GM18861 (cell line): ENCODE measurements around the gene PARD3.

Source experiments
- ATAC-seq: cut with Tn5 transposase; IDR thresholded peaks from one replicate; pipeline ENCODE4 v1.9.1; 2021; ENCODE audit not compliant: unreplicated experiment

The PARD3 gene

DNA sequence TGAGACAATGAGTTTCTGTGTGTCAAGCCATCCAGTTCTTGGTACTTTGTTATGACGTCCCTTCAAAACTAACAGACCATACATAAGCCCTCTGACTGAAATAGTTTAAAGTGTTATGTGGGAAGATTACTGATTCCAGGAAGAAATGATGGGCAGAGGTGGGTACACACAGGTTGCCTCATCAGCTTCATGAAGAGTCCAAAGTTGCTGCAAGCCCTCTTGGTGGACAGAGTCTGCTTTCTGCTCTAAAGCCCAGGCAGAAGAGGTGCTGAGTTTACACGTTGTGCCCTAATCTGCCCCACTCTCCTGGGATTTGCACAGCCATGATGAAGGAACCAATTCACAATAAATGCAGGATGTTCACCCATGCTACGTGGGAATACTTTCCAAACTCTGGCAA, 187.4 kb downstream of the PARD3 start:
- ATAC-seq: peak; percentile 25

GRCh38 chr10:34627331-34627730, 187.8 kb downstream of the PARD3 start:
- ATAC-seq: peak; percentile 51

GRCh38 chr10:34626158-34626880, 188.8 kb downstream of the PARD3 start:
- no peak for ATAC-seq

DNA sequence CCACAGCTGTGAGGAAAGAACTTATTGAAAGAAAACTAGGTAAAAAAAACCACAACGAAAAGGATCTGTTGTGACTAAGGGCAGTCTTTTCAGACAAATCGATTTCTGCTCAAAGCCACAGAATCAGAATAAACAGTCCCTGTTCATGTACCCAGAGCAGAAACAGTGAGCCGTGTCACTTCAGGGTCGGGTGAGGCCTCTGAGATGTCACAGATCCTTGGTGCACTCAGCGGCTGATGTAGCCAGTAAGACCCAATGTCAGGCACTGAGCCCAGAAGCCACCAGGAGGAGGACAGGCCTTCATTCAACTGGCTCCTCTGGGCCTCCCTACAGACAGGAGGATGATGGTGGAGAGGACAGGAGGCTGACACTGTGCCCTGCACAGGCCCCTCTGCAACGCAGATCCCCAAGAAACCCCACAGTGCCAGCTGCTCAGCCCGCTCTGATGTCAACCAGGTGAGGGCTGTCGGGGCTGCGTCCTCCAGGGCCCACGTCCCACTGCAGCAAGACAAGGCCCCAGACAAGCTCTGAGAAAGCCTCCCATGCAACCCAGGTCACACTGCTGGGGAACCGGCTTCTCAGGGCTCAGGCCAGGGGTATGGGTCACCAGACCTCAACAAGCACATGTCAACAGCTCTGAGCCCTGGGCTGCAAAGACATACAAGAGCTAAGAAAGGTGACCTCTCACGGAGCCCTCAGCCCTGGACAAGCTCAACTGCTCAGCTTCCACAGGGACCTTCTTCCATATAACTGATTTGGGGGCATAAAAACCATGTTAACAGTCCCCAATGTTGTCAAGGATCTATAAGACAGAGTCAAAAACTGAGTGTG, 190.6 kb downstream of the PARD3 start:
- ATAC-seq: no peak

DNA sequence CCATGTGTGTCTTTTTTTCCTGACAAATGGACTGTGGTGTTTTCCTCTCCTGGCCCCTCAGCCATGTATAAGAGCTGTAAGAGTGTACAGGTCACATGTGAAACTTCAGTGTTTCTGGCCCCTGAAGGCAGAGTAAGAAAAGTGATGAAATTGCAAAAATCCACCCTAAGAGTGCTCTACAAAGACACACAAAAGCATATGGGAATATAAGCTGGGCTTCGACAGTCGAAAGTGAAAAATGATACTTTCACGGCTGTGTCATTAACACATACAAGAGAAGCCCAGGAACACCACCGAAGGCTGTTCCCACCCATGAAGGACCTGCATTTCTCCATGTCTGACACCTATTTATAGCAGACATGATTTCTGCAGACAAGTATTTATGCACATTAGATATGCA, 192.2 kb downstream of the PARD3 start:
- no peak for ATAC-seq

DNA sequence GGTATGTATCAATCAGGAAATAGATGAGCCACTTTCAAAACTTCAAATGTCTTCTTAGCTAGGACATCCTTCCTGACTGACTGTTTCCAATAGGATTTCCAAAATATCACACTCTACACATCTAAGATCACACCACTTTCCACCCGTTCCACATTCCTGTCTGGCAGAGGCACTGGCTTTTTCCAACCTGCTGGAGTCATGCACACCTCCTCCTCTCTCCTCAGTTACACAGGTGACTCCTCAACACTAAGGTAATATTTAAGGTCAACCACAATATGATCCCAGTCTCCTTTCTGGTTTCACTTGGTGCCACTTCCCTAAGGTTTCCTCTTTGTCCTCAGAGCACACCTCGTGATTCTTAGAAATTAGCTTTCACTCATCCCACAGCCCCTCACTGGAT, 196.5 kb downstream of the PARD3 start:
- no peak for ATAC-seq

- ATAC-seq: peak; percentile 76
Measured at GRCh38 chr10:34615770-34616169, 199.3 kb downstream of the PARD3 start.

GRCh38 chr10:34613491-34613890, 201.6 kb downstream of the PARD3 start:
- no peak for ATAC-seq

DNA sequence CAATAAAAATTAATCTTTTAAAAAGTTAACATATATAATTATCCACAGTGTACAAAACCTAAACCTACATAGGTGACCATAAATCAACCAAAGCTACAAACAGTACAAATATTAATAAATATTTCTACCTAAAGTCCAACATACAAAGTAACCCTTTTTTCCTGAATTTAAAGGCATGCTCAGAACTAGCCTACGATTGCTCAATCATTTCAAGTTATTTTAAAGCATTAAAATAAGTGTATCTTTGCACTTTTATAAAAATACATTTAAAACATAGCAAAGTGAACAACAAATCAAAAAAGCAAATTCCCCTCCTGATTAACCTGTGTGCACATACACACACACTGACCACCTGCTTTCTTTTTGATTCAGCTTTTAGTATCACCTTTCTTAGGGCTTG, 202.2 kb downstream of the PARD3 start:
- no peak for ATAC-seq

GRCh38 chr10:34612446-34612845, 202.7 kb downstream of the PARD3 start:
- ATAC-seq: no peak

GRCh38 chr10:34609287-34609940, 205.7 kb downstream of the PARD3 start:
- no peak for ATAC-seq

- no peak for ATAC-seq
Measured at GRCh38 chr10:34607894-34608293, 207.2 kb downstream of the PARD3 start.

DNA sequence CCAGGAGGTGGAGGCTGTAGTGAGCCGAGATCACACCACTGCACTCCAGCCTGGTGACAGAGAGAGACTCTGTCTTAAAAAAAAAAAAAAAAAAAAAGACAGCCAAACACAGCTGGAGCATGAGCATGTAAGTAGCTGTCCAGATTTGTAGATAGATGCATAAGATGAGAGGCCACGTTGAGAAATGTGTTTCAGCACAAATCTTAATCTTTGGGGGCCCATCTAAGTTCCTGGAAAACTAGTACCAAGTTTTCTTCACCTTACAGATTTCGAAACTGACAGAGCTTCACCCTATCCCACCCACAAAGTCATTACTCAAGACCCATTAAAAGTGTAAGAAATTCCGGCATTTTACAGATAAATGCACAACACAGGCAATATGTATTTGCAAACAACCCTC, 208.2 kb downstream of the PARD3 start:
- no peak for ATAC-seq

DNA sequence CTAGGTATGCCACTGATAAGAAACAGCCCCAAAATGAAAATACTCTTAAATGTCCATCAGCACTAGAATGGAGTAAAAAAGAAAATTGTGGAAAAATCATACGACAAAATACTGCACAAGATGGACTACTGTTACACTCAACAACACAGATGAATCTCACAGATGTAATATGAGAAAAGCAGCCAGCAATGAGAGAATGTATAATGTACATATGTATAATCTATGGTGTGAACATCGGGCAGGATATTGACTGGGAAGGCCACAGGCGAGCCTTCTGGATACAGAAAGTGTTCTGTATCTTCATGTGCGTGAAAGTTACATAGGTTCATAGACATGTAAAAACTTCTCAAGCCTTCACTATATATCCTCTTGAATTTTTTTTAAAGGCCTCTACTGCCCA, 212.6 kb downstream of the PARD3 start:
- no peak for ATAC-seq

DNA sequence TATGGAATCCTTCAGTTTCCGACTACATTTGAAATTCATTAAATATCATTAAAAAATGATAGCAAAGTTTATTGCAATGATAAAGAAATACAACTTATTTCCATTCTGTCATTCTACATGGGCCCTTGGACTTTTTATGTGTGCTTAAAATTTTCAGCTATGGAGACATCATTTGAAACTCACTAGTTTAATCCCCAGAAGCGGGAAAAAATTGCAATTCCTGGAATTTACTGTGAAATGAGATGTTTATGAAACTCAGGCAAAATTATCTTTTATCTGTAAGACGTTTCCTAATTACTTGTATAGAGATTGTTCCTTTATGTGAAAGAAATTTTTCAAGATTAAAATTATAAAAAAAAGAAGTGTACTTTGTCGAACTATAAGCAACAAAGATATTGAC, 213.4 kb downstream of the PARD3 start:
- no peak for ATAC-seq

DNA sequence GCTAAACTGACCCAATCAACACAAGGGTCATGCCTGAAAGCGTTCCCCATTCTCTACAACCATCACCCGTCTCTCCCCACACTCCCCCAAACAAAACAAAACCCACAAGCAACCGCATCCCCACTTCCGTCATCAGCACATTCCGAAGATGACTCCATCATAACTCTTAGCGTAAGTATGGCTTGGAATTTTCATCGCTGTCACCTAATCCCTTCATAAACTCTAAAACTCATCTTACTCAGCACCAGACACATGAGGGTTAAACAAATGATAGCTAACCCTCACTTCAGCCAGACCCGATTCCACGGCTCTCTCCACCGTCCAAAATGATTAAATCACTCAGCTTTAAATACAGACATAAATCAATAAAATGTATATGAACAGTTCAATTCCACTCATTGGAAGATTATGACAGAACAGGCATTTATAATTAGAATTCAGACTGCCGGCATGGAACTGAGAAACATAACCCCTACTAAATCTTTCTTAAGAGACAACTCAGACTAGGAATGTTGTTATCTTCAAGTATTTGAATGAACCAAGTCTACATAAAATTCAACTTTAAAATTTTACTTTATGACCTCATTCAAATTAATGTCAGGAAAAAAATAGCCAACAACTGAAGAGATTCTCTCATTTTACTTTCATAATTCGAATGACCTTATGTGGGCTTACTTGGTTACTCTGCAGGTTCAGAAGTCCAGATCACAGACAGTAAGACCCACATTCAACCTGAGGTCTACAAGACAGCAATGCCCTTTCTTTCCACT, 215.9 kb downstream of the PARD3 start:
- no peak for ATAC-seq

- no peak for ATAC-seq
Measured at GRCh38 chr10:34596351-34596750, 218.7 kb downstream of the PARD3 start.

GRCh38 chr10:34593930-34594329, 221.2 kb downstream of the PARD3 start:
- no peak for ATAC-seq

GRCh38 chr10:34593374-34593890, 221.7 kb downstream of the PARD3 start:
- no peak for ATAC-seq

DNA sequence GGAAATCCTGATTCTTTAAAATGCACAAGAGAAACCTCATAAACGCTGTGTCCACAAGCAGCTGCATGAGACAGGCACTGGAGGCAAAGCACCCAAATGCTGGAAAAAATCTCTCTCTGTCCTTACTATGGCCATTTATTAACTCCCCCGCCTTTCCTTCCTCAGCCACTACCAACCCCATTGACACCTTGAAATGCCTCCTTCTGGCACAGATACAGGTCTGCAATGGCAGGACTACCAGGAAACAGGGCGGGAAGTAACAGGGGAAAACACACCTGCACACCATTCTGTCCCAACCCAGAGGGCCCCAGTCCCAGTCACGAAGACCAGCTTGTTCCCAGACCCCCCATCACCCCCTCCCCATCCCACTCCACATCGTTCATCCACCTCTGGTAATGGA, 224.3 kb downstream of the PARD3 start:
- ATAC-seq: no peak

- no peak for ATAC-seq
Measured at GRCh38 chr10:34589275-34589674, 225.8 kb downstream of the PARD3 start.
